IMR-90 (cell line): ENCODE measurements around the gene TRMT2A. TPM values are rescaled to one million over a fixed set of nuclear protein-coding genes. Genes with fewer than 3 reads are reported as not detected.

Experiments used
- ATAC-seq: fragments of 200-7000 bp; cut with Tn5 transposase; 2 replicates; pipeline ENCODE4 v1.9.1; 2020; ENCODE audit warnings: low read depth, mild to moderate bottlenecking, moderate library complexity
- BruUV-seq: library from RNA; stranded (reverse); fragments of 400-500 nt; replicated peaks from 2 replicates; lab custom pipeline; 2021; lab: Mats Ljungman, UMichigan
- CTCF ChIA-PET: fragments of 300-600 bp; formaldehyde crosslinking; extraction: SDS; loops from one replicate; lab custom pipeline; 2021; ENCODE audit warnings: antibody characterized with exemption; lab: Yijun Ruan, JAX
- POLR2A ChIA-PET: fragments of 300-600 bp; sonication (Branson Sonifier 250); formaldehyde crosslinking; loops from one replicate; lab custom pipeline; 2022; ENCODE audit warnings: antibody characterized with exemption; ENCODE audit not compliant: unreplicated experiment; lab: Charles Lee
- DNase-seq: peaks from one replicate; pipeline ENCODE4 v3.0.0; 2013
- H2AFZ ChIP-seq: replicated peaks from 2 replicates; pipeline ENCODE3; 2013; ENCODE audit warnings: low read length, mild to moderate bottlenecking; ENCODE audit not compliant: poor library complexity
- H2AK5ac ChIP-seq: 2 replicates; pipeline ENCODE4 v1.6.1; 2013; ENCODE audit warnings: low read depth, low read length, inconsistent platforms
- H2AK9ac ChIP-seq: replicated peaks from 2 replicates; pipeline ENCODE3; 2013; ENCODE audit warnings: mild to moderate bottlenecking, low read depth, low read length, moderate library complexity; ENCODE audit not compliant: poor library complexity
- H2BK120ac ChIP-seq: 2 replicates; pipeline ENCODE4 v1.6.1; 2013; ENCODE audit warnings: low read depth, low read length, inconsistent platforms
- H2BK15ac ChIP-seq: 3 replicates; pipeline ENCODE4 v1.6.1; 2013; ENCODE audit warnings: low read depth, low read length, inconsistent platforms
- H2BK20ac ChIP-seq: 2 replicates; pipeline ENCODE4 v1.6.1; 2013; ENCODE audit warnings: low read depth, mild to moderate bottlenecking, inconsistent platforms, low read length, moderate library complexity
- H2BK5ac ChIP-seq: 2 replicates; pipeline ENCODE4 v1.6.1; 2013; ENCODE audit warnings: mild to moderate bottlenecking, low read depth, low read length, inconsistent platforms; ENCODE audit not compliant: poor library complexity, severe bottlenecking
- H3K14ac ChIP-seq: replicated peaks from 2 replicates; pipeline ENCODE4 v1.6.1; 2013; ENCODE audit warnings: low read depth, low read length, inconsistent platforms
- H3K18ac ChIP-seq: 2 replicates; pipeline ENCODE4 v1.6.1; 2013; ENCODE audit warnings: low read depth, low read length, control low read depth
- H3K23ac ChIP-seq: 2 replicates; pipeline ENCODE4 v1.6.1; 2013; ENCODE audit warnings: low read depth, low read length, inconsistent platforms
- H3K27ac ChIP-seq: 2 replicates; pipeline ENCODE4 v1.5.1; 2013; ENCODE audit warnings: mild to moderate bottlenecking, control low read depth, low read length; ENCODE audit not compliant: insufficient read depth
- H3K27me3 ChIP-seq: 2 replicates; pipeline ENCODE4 v1.6.1; 2013; ENCODE audit warnings: low read length; ENCODE audit not compliant: control insufficient read depth, insufficient read depth
- H3K36me3 ChIP-seq: 2 replicates; pipeline ENCODE4 v1.6.1; 2013; ENCODE audit warnings: low read length, mixed read lengths; ENCODE audit not compliant: control insufficient read depth, insufficient read depth
- H3K4ac ChIP-seq: 2 replicates; pipeline ENCODE4 v1.6.1; 2013; ENCODE audit warnings: low read depth, low read length, inconsistent platforms
- H3K4me1 ChIP-seq: 2 replicates; pipeline ENCODE4 v1.6.1; 2013; ENCODE audit warnings: low read length, mixed read lengths; ENCODE audit not compliant: control insufficient read depth, insufficient read depth
- H3K4me2 ChIP-seq: 2 replicates; pipeline ENCODE4 v1.6.1; 2013; ENCODE audit warnings: low read depth, mild to moderate bottlenecking, control low read depth, low read length, moderate library complexity
- H3K4me3 ChIP-seq: 2 replicates; pipeline ENCODE4 v1.5.1; 2013; ENCODE audit warnings: low read depth, mild to moderate bottlenecking, control low read depth, low read length, moderate library complexity; ENCODE audit not compliant: insufficient read depth
- H3K56ac ChIP-seq: 2 replicates; pipeline ENCODE4 v1.6.1; 2013; ENCODE audit warnings: low read length, inconsistent platforms; ENCODE audit not compliant: insufficient read depth; ENCODE audit errors: extremely low read depth
- H3K79me1 ChIP-seq, 2 experiments: 2 replicates each; pipeline ENCODE4 v1.6.1; 2013; ENCODE audit warnings: low read length in 2 of 2, inconsistent platforms in 1 of 2, low read depth in 1 of 2
- H3K9ac ChIP-seq: 2 replicates; pipeline ENCODE4 v1.6.1; 2013; ENCODE audit warnings: low read depth, low read length, control low read depth
- H3K9me1 ChIP-seq: 2 replicates; pipeline ENCODE4 v1.6.1; 2013; ENCODE audit warnings: low read length, inconsistent platforms; ENCODE audit not compliant: insufficient read depth
- H3K9me3 ChIP-seq: 2 replicates; pipeline ENCODE4 v1.6.1; 2013; ENCODE audit warnings: low read length; ENCODE audit not compliant: control insufficient read depth, insufficient read depth
- H4K20me1 ChIP-seq: 2 replicates; pipeline ENCODE4 v1.6.1; 2013; ENCODE audit warnings: low read length, inconsistent platforms; ENCODE audit not compliant: insufficient read depth
- H4K5ac ChIP-seq: 2 replicates; pipeline ENCODE4 v1.6.1; 2013; ENCODE audit warnings: mild to moderate bottlenecking, low read depth, low read length, control low read depth
- H4K8ac ChIP-seq, 2 experiments: 2 replicates each; pipeline ENCODE4 v1.6.1; 2013; ENCODE audit warnings: low read depth in 2 of 2, low read length in 2 of 2, control low read depth in 1 of 2, inconsistent platforms in 1 of 2
- H4K91ac ChIP-seq: 2 replicates; pipeline ENCODE4 v1.6.1; 2013; ENCODE audit warnings: low read depth, low read length, inconsistent platforms; ENCODE audit not compliant: insufficient read depth
- BHLHE40 ChIP-seq: fragments of 150-350 bp; IDR thresholded peaks from 2 replicates; pipeline ENCODE4 v1.6.1; 2016; ENCODE audit warnings: mild to moderate bottlenecking, low read depth, low read length
- FOS ChIP-seq: fragments of 150-350 bp; IDR thresholded peaks from 2 replicates; pipeline ENCODE4 v1.6.1; 2016; ENCODE audit warnings: low read depth, low read length
- MXI1 ChIP-seq: IDR thresholded peaks from 2 replicates; pipeline ENCODE4 v1.6.1; 2012; ENCODE audit warnings: low read depth, mild to moderate bottlenecking, low read length, moderate library complexity, borderline replicate concordance
- RCOR1 ChIP-seq: IDR thresholded peaks from 2 replicates; pipeline ENCODE4 v1.6.1; 2012; ENCODE audit warnings: mild to moderate bottlenecking, low read length, improper control_type of control experiment; ENCODE audit not compliant: insufficient replicate concordance
- WGBS, 2 experiments: methylation state at CpG; one replicate each; pipeline versions ENCODE4 v1.1.5 to v1.1.7; 2013; ENCODE audit warnings: missing lambda C conversion rate in 2 of 2; ENCODE audit not compliant: insufficient read length in 1 of 2; ENCODE audit errors: extremely low coverage in 2 of 2; 5-methylcytosine and 5-hydroxymethylcytosine counted together
- dilution Hi-C: fragments of 300-500 bp; cut with HindIII; formaldehyde crosslinking; loops from one replicate; pipeline ENCODE4 v1.14.3; 2018; ENCODE audit warnings: low sequenced_read_pairs; ENCODE audit not compliant: unreplicated experiment
- in situ Hi-C: fragments of 300-500 bp; cut with MboI; formaldehyde crosslinking; loops from 3 replicates; pipeline ENCODE4 v1.14.3; 2019; ENCODE audit warnings: low sequenced_read_pairs, inconsistent platforms, mixed read lengths
- intact Hi-C: fragments of 100-400 bp; cut with micrococcal nuclease; formaldehyde crosslinking; loops from 2 replicates; pipeline ENCODE4 v1.10.0; 2022
- polyA plus RNA-seq, 3 experiments: library from polyadenylated mRNA; depleted of rRNA; stranded (reverse); fragments of >200 nt; gene quantifications; 2 replicates each; pipeline ENCODE4 v1.2.3, GENCODE V29; 2012; ENCODE audit warnings: low replicate concordance in 1 of 3
- total RNA-seq: library from RNA; depleted of rRNA; stranded (reverse); fragments of >200 nt; gene quantifications from 2 replicates; pipeline ENCODE4 v1.2.3, GENCODE V29; 2012
- TF ChIP-seq, protein P1 (sequence below): fragments of 150-350 bp; IDR thresholded peaks from 2 replicates; pipeline ENCODE4 v1.6.1; 2016; ENCODE audit warnings: low read depth, mild to moderate bottlenecking, low read length, moderate library complexity, borderline replicate concordance

TRMT2A gene
- total and polyA plus RNA-seq, 2 of the 4 experiments (the other 2 are of a cell fraction), result 22.0 to 39.1 TPM

DNA sequence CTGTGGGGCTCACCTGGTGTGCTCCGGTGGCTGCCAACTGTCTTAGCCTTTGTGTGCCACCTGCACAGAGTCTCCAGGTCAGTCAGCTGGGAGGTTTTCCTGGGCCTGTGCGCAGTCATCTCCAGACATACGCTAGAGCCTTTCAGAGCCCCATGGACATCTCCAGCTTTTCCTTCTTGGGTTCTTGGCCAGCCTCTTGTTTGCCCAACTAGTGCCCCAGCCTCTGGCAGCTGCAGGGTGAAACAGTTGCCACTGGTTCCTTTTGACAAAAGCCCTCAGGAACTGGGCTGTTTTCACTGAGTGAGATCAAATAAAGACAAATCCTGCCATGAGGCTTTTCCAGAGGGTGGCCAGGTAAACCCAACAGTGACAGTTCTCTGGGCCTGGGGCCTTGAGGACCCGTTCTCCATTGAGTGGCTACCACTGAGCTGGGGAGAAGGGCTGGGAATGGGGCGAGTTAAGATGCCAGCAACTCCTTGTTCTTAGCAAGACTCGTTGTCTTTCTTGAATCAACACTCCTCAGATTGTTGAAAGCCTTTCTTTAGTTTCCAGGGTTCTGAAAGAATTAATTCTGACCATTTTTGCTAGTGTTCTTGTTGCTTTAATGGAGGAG, 17.8 kb downstream of the TRMT2A start:
- ChIA-PET POLR2A (no interaction called here), CTCF (interaction anchor here (0.6 kb wide), 1 partner anchor 86 kb away, joined by 5 read pairs; no protein-coding TSS in a partner anchor)
- H2BK120ac ChIP-seq, result no peak overlapping the region
- 100% methylated on average over 3 of the region's 6 CpGs; no CpG with 5 or more reads in 1 of the 2 experiments for WGBS, 2 experiments
- intact Hi-C loops, result no loop called here
- DNase-seq (no peak), ATAC-seq (no peak)
- no peak overlapping the region for H2BK15ac ChIP-seq
- H4K91ac ChIP-seq, result no peak overlapping the region
- dilution Hi-C loops, result no loop called here
- peaks cover 23 to 68% of the 10 kb centered on the region in 2 experiments for H3K79me1 ChIP-seq
- H2BK20ac ChIP-seq, result no peak overlapping the region
- H3K9me1 ChIP-seq, result no peaks in the 10 kb centered on the region
- H3K4me3 ChIP-seq, result no peak overlapping the region
- H3K4ac ChIP-seq, result no peak overlapping the region
- no peak overlapping the region for H2AK9ac ChIP-seq
- no peaks in the 10 kb centered on the region for H3K27me3 ChIP-seq
- no peak overlapping the region for H3K23ac ChIP-seq
- H4K8ac ChIP-seq, result no peak overlapping the region
- no TSS peak for BruUV-seq
- H3K14ac ChIP-seq, result no peak overlapping the region
- in situ Hi-C loops, result no loop called here
- H2AFZ ChIP-seq, result no peak overlapping the region
- peaks cover 56% of the 10 kb centered on the region for H3K36me3 ChIP-seq
- H2AK5ac ChIP-seq, result no peak overlapping the region
- no peaks in the 10 kb centered on the region for H3K9me3 ChIP-seq
- no peaks in the 10 kb centered on the region for H3K4me1 ChIP-seq
- H2BK5ac ChIP-seq, result no peak overlapping the region
- H3K9ac ChIP-seq, result no peak overlapping the region
- H3K56ac ChIP-seq, result no peak overlapping the region
- no peak overlapping the region for H3K18ac ChIP-seq
- H3K27ac ChIP-seq, result no peak overlapping the region
- H4K5ac ChIP-seq, result no peak overlapping the region
- TF ChIP-seq MXI1 (no peak), FOS (no peak), RCOR1 (no peak), BHLHE40 (no peak)
- TF ChIP-seq, protein P1, sequence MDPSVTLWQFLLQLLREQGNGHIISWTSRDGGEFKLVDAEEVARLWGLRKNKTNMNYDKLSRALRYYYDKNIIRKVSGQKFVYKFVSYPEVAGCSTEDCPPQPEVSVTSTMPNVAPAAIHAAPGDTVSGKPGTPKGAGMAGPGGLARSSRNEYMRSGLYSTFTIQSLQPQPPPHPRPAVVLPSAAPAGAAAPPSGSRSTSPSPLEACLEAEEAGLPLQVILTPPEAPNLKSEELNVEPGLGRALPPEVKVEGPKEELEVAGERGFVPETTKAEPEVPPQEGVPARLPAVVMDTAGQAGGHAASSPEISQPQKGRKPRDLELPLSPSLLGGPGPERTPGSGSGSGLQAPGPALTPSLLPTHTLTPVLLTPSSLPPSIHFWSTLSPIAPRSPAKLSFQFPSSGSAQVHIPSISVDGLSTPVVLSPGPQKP, result no peak
- H4K20me1 ChIP-seq, result peaks cover 19% of the 10 kb centered on the region
- no peak overlapping the region for H3K4me2 ChIP-seq
